Measurements from ENCODE around the gene MPHOSPH6.
"Not testable (repeated sequence)": the region's sequence is repeated elsewhere in the genome, so short reads cannot be mapped to it uniquely, and the experiment has no call there.

Gene MPHOSPH6, protein sequence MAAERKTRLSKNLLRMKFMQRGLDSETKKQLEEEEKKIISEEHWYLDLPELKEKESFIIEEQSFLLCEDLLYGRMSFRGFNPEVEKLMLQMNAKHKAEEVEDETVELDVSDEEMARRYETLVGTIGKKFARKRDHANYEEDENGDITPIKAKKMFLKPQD

DNA sequence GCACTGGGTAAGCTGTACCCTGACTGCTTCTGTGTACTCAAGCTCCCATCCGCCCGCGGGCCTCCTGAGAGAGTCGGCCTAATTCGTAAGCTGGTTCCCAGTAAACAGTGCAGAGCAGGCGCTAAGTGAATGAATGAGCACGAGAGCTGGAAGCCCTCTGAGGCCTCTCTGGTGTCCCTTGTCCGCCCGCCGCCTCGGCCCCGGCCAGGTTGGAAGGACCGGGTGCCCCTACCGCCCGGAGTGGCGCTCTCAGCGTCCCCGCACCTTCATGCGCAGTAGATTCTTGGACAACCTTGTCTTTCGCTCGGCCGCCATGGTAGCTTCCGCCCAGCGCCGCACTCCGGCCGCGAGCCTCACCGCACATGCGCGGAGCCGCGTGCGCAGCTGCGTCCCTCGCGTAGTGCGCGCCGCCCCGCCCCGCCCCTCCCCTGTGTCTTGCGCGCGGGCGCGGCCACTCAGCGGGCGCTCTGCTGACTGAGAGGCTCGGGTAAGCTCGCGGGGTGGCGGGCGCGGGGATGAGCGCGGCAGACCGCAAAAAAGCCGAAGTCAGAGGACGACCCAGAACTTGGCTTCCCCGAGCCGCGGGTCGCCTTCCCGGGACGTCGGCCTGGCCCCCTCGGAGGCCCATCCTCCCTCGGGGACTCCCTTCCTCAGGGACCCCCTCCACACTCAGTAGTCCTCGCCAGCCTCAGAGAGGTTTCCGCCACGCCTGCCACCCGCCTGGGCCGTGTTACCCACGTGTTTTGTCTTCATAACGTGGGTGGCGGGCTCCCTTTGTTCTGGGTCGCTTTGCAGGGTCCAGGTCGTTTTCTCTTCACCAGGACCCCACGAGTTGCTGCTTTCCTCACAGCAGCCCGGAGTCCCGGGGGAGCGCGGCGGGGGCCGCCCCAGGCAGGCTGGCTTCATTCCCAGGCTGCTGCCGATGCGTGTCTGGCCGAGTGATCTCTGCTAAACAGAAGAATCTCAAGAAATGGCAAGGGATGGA is at the start of gene MPHOSPH6:
MPHOSPH6 (minus strand) TSS at position 364 of the 985 bp plus-strand sequence; CDS start at position 315, 49 bp downstream.
- DNase-seq (ENCODE audit: low spot score), result peak; percentile 67

DNA sequence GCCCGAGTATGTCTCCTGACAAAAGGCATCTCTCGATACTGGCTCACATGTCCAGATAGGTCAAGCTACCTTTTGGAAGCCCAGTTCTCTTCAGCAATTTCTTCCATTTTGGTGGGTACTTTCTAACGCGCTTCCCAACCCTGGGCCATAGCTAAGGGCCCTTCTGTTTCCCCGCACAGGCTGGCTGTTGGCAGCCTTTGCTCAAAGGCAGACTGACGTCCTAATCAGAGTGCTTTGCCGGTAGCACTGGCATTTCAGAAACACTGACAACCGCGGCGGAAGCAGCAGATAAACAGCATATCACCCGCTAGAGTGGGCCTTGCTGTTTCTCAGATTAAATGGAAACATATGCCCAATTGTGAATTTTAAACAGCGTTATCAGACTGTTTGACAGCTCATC is 49.3 kb upstream of the MPHOSPH6 start:
- DNase-seq (ENCODE audit: low spot score), result no peak

DNA sequence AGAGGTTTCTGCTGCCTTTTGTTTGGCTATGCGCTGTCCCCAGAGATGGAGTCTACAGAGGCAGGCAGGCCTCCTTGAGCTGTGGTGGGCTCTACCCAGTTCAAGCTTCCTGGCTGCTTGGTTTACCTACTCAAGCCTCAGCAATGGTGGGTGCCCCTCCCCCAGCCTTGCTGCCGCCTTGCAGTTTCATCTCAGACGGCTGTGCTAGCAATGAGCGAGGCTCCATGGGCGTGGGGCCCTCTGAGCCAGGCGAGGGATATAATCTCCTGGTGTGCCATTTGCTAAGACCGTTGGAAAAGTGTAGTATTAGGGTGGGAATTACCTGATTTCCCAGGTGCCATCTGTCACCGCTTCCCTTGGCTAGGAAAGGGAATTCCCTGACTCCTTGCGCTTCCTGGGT is 39.3 kb upstream of the MPHOSPH6 start:
- DNase-seq (ENCODE audit: low spot score), result not testable (repeated sequence)

DNA sequence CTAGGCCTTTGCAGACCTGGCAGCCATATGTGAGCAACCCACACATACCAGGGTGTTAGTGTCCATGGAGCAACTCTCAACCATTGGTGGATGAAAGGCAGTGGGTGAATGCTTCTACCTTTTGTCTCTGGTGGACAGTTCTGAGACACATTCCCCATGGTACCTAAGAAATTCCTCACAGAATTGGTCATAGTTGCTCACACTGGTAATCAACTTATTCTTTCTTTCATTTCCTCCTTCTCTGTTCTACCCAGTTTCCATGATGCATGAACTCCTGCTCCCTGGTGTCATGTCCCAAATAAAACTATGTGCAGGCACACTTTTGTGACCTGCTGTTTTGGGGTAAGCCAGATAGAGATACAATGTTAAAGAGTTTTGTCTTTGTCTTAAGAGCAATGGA is 33.2 kb upstream of the MPHOSPH6 start:
- DNase-seq (ENCODE audit: low spot score), result no peak

DNA sequence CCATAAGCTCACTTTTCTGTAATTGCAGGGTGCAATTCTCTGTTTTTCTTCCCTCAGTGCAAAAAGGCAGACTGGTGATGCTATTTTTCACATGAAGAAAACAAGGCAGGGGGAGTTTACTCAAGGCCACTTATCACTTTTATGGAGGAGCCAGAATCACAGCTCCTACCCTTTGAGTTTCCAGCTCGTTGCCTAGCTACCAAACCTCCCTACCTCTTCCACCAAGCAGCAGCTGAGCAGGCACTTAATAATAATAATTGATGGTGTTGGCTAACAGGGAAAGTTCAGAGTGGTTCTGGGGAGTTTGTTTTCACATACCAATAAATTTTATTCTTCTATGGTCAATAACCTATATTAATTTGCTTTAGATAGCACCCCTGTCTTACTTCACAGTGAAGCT is 31.9 kb upstream of the MPHOSPH6 start:
- DNase-seq (ENCODE audit: low spot score), result no peak

DNA sequence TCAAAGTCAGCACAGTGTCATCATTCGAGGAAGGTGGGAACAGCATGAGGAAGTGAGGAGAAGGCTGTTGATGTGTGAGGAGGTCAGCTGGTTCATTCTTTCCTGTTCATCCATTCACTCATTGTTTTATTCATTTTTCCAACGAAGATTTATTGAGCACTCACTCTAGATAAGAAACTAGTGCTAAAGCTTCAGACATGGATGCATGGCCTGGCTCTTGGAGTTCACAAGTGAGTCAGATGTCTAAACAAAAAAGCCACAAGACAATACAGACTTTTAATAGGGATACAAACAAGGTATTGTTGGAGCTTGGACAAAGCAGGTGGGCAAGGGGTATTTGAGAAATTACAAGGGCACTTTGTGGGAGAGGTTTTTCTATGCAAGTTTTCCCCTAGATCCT is 31.3 kb upstream of the MPHOSPH6 start:
- DNase-seq (ENCODE audit: low spot score), result no peak

DNA sequence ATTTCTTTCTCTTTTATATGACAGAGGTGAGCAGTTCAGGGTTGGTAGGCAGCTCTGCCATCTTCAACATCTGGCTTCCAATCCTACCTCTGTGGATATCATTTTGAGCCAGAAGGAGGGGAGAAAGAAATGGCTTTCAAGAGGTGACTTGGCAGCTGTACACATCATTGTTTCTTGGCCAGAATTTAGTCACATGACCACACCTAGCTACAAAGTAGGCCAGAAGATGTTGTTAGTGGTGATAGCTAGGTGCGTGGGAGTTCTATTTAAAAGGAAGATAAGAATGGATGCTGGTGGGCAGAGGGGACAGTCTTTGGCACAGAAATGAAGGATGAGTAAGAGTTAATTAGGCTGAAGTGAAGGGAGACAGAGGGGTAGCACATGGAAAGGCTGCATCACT is 29.2 kb upstream of the MPHOSPH6 start:
- no peak for DNase-seq (ENCODE audit: low spot score)

DNA sequence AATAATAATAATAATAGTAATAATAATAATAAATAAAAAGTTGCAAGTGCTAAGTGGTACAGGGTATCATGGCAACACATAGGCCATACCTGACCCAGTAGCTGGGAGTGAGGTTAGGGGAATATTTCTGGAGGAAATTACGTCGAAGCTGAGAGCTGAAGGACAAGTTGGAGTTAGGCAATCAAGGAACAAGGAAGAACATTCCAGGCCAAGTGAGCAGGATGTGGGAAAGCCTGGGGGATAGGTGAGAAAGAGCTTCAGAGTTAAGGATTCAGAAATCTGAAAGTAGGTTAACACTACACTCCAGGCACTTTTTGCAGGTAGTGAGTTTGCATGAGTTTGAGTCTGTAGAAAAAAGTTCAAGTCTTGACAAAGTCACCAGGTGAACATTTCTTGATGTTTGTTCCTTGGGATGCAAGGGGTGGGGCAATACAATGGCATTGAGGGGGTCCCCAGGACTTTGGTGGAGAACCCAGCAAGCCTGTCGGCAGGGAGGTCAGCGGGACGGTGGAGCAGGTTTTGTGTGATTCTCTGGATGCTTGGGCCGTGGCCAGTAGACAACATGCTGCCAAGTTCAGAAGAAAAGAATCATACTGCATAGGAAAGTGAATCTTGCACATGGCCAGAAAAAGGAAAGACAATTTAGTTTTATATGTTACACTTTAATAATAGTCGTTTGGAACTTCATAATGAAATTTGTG is 27.7 kb upstream of the MPHOSPH6 start:
- no peak for DNase-seq (ENCODE audit: low spot score)

DNA sequence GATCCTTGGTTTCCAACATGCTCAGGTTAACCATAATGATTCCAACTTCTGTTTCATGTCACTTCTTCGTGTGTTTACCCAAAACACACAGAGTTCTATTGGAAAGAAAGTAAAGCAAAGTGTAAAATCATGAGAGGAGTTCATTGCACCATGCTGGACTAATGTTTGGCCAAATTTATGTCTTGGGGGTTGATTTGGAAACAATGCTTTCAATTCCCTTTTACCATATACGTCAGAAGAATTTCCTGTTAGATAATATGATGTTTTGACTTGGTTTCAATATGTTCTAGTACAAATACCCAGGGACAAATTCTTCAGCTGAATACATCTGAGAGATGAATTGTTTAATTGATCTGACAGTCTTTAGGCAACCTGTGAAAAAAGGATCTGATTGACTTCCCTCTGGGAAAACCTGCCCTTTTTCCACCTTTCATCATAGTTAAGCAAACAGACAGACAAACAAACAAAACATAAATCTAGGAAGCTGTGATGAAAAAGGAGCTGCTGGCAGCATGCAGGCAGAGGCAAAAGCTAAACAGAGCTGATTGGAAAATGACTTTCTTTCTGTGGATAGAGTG is 26.0 kb upstream of the MPHOSPH6 start:
- DNase-seq (ENCODE audit: low spot score), result no peak

DNA sequence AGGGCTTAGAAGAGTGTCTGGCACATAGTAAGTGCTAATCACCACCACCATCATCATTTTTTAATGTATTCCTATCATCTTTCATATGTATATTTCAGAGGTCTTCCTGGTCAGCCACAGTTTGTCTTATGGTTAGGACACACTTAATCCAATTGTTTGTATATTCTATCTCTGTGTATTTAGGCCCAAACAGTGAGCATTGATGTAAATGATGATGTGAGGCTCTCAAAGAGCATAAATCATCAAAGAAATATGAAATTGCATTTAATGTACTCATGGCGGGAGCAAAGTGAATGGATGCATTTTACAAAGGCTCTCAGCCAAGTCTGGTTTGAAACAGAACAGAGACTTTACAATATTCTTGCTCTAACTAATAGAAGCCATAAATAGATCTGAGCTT is 24.1 kb upstream of the MPHOSPH6 start:
- DNase-seq (ENCODE audit: low spot score), result no peak

DNA sequence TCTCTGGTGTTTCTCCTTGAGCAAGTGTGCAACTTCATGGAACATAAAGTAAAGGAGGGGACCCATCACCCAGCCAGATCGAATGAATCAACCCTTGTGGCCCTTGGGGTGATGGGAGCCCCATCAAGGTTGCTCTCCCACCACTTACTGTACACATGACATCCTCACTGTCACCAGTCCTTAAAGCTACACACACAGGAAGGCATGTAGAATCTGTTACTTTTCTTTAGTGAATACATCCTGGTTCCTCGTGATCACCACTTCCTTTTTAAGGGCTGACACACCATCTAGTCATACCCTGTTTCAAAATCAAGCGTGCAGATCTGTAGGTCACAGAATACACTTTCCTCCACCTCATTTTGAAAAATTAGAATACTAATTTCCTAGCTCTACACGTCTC is 22.6 kb upstream of the MPHOSPH6 start:
- DNase-seq (ENCODE audit: low spot score), result peak; percentile 7

DNA sequence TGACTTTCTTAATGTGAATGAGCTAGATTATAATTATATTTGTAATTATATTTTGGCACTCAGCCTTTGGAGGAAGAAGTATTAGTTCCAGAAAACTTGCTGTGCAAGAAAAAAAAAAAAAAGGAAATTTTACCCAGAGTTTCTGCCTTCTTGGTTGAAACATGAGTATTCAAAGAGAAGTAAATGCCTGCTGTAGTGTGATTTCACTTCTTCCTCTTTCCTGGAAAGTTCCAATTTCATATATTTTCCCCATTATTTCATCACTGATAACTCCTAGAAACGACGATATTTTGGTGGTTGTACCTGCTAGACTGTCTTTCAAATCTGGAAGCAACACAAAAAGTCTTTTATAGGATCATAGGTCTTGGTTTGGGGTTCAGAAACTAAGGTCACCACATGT is 20.4 kb upstream of the MPHOSPH6 start:
- DNase-seq (ENCODE audit: low spot score), result no peak

DNA sequence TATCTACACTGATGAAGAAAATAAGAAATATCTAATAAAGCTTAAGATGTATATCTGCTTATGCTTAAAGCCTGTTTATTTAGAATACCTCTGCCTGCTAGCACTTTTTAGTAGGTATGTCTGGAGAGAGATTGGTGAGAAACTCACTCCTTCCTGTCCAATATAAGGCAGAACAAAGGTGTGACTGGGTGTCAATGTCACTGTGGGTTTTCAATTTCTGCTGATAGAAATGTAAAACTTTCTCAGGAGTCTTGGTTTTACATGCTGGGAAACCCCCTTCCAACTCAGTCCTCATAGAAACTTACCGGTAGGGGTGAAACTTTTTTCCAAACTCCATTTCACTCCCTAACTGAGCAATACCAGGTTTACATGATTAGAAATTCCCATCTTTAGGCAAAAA is 17.8 kb upstream of the MPHOSPH6 start:
- DNase-seq (ENCODE audit: low spot score), result no peak

DNA sequence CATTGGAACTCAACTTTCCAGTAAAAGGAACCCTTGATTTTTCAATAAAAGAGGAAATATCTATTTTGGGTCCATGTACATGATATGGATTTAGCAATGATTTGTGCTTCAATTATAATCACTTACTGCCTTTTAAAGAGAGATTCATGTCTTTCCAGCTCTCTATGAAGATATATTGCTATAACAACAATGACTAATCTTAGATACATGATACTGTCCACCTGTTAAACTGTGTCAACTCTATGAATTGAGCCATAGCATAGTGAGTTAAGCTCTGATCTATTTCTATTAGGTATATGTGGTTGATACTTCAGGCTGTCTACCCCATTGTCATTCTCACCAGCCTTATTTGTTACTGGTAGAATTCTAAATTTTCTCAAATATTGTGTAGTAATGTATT is 15.0 kb upstream of the MPHOSPH6 start:
- no peak for DNase-seq (ENCODE audit: low spot score)

DNA sequence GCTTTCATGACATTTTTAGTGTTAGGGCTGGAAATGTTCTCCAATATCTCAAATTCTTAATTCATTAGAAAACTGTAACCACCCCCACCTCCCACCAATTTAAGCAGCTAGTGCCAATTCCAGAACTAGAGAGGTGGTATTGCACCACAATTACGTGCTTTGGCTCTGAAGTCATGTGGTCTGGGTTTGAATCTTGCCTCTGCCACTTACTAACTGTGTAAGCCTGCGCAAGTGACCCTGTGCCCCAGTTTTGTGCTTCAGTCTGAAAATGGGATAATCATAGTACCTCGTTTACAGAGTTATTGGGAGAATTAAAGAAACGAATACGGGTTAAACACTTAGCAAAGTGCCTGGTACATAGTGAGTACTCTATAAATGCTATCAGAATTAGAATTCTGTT is 14.2 kb upstream of the MPHOSPH6 start:
- DNase-seq (ENCODE audit: low spot score), result no peak

DNA sequence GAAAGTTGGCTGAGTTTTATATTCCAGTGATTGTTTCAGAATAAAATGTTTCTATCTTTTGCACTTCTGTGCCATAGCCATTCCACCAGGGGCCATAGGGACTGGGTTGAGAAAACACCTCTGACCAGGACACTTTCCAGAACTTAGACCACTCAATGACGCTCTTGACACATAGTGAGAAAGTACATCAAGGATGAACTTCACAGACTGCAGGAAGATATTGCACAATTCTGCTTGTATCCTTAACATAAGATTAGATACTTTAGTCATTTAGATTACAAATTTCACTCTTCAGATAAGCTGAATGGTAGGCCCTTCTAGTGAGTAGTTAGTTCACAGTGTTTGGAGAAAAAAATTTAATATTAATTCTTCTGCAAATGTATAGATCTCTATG is 13.0 kb upstream of the MPHOSPH6 start:
- no peak for DNase-seq (ENCODE audit: low spot score)

DNA sequence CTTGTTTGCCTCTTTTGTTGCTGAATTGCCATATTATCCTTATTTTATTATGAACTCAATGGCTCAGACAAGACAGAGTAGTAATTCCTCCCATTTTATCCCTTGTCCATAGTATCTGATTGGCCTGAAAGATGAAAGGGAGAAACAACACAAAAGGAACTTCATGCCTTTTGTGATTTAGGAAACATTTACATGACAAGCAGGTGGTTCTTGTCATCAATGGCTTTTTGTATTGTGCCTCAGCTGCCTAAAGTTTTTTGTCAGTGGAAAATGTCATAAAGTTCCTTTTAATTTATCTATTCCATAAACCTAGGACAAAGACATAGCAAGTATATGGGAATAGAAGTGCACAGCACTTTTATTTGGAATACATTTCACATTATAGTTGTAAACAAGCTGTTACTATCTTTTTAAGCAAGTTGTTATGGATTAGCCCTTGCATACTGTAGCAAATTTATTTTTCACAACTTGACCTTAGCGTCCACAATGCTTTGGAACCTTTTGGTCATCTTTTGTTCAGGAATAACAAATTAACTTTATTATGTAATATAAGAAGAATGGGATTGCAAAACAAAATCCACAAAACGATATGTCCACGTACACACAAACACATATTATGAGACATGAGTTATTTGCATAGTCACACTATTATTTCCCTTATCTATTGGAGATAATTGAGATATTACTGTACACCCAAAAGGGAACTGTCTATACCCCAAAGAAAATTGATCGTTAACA is 12.4 kb upstream of the MPHOSPH6 start:
- DNase-seq (ENCODE audit: low spot score), result no peak

DNA sequence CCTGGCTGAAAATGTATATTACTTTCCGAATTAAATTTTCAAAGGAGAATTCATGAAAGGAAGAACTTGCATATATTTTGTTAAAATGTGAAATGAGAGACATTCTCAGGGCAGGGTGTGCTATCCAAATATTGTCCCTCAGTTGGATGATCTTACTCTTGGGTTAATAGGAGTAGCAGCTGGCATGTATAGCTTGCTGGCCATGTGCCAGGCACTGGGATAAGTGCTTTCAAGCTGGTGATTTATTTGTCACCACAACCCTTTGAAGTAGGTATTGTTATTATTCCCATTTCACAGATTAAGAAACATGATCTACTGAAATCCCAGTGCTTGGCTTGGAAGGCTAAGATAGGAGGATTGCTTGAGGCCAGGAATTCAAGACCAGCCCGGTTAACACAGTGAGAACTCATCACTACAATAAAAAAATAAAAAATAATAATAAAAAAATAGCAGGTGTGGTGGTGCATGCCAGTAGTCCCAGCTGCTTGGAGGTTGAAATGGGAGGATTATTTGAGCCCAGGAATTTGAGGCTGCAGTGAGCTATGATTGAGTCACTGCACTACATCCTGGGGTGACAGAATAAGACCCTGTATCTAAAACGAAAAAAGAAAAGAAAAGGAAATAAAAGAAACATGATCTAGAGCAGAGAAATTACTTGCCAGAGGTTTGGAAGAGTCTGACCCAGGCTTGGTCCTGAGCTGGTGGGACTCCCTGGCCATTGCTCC is 11.6 kb upstream of the MPHOSPH6 start:
- no peak for DNase-seq (ENCODE audit: low spot score)

DNA sequence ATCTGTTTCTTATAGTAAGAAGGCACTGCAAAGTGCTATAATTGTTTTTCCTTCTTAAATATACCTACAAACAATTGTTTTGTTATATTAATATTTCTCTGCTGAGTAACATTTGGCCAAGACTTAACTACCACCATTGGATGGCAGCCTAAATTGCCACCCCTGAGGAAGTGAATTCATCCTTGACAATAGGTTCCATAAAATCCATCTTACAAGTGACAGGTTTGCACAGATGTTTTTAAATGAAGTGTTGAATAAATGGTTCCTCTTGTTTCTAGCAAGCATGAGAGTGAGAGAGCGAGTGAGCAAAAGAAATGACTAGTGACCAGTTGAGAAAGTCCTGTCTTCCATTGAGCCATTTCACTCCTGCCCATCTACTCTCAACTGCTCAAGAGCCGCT is 8.3 kb upstream of the MPHOSPH6 start:
- no peak for DNase-seq (ENCODE audit: low spot score)

DNA sequence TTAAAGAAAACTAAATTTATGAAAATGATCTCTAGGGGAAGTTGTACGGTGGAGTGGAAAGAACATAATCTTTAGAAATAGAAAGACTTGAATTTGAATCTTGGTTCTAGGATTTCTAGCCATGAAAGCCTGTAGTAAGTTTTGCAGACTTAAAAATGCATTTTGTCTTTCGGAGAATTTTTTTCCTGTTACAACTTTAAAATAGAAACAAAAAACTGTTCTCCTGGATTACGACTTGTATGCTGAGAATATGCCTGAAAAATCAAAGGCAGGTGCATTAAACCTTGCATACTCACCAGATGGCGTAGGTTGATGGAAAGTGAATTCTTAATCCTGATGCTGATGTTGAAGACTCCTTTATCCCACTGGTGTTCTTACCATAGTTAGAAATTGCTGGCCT is 7.5 kb upstream of the MPHOSPH6 start:
- no peak for DNase-seq (ENCODE audit: low spot score)

DNA sequence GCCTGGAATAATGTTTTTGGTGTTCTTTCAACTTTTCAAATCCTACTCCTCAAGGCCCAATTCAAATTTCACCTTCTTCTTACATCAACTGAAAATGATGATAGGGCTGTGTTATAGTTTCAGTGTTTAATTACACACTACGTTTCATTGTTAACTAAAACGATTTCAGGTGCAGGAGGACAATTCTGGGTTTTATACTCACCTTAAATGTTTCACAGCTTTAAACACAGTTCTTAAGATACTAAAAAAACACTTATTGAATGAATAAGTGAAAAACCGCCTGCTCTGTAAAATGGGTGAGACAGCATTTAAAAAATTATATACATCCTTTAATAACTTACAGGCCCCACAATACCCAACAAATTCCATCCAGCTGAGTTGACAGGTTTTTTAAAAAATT is 6.2 kb upstream of the MPHOSPH6 start:
- no peak for DNase-seq (ENCODE audit: low spot score)
